ENCODE measurements around the gene ID2. TPM values are rescaled to one million over a fixed set of nuclear protein-coding genes. Genes with fewer than 3 reads are reported as not detected.

The ID2 gene
- total and polyA plus RNA-seq, 2 of the 13 experiments (the other 11 are each of a cell fraction or from before 2014, with no cell fraction given), result 214 to 719 TPM

GRCh38 chr2:8679827-8680731, 1.8 kb upstream of the ID2 start (continued):
- peak; percentile 81 for TF ChIP-seq ZNF687 (CRISPR knock-in tag; IDR thresholded peaks at IDR 0.05)
- TF ChIP-seq ZNF274 (CRISPR knock-in tag; IDR thresholded peaks at IDR 0.05), result peak; percentile 85; the same call in 1 of the 2 replicates
- TF ChIP-seq, protein P1, sequence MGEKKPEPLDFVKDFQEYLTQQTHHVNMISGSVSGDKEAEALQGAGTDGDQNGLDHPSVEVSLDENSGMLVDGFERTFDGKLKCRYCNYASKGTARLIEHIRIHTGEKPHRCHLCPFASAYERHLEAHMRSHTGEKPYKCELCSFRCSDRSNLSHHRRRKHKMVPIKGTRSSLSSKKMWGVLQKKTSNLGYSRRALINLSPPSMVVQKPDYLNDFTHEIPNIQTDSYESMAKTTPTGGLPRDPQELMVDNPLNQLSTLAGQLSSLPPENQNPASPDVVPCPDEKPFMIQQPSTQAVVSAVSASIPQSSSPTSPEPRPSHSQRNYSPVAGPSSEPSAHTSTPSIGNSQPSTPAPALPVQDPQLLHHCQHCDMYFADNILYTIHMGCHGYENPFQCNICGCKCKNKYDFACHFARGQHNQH (CRISPR knock-in tag; IDR thresholded peaks at IDR 0.05), result peak; percentile 91; the same call in 1 of the 2 replicates
- TF ChIP-seq, protein P2, sequence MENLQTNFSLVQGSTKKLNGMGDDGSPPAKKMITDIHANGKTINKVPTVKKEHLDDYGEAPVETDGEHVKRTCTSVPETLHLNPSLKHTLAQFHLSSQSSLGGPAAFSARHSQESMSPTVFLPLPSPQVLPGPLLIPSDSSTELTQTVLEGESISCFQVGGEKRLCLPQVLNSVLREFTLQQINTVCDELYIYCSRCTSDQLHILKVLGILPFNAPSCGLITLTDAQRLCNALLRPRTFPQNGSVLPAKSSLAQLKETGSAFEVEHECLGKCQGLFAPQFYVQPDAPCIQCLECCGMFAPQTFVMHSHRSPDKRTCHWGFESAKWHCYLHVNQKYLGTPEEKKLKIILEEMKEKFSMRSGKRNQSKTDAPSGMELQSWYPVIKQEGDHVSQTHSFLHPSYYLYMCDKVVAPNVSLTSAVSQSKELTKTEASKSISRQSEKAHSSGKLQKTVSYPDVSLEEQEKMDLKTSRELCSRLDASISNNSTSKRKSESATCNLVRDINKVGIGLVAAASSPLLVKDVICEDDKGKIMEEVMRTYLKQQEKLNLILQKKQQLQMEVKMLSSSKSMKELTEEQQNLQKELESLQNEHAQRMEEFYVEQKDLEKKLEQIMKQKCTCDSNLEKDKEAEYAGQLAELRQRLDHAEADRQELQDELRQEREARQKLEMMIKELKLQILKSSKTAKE (CRISPR knock-in tag; IDR thresholded peaks at IDR 0.05; ENCODE audit: borderline replicate concordance), result peak; percentile 76; the same call in 1 of the 2 replicates
- peak; percentile 63; the same call in 1 of the 2 replicates for TF ChIP-seq MYNN (CRISPR knock-in tag; IDR thresholded peaks at IDR 0.05; ENCODE audit: low read depth)
- peak; percentile 46; the same call in 1 of the 2 replicates for TF ChIP-seq KMT2A (CRISPR knock-in tag; IDR thresholded peaks at IDR 0.05)
- TF ChIP-seq TMF1 (CRISPR knock-in tag; IDR thresholded peaks at IDR 0.05; ENCODE audit: low read depth), result 0 out of 2 replicates have a peak, but pooled peaks have one; percentile 15
- TF ChIP-seq SP2 (CRISPR knock-in tag; IDR thresholded peaks at IDR 0.05), result peak; percentile 36; the same call in 1 of the 2 replicates
- TF ChIP-seq, protein P3, sequence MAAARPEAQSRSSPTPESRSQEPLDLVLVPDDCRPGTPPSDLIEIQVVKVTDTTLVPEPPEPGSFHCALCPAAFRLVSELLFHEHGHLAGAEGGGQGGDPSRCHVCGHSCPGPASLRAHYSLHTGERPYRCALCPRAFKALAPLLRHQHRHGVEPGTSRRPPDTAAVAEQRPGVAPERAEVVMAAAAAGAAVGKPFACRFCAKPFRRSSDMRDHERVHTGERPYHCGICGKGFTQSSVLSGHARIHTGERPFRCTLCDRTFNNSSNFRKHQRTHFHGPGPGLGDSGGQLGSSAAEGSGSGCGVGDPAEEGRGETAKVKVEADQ (CRISPR knock-in tag; IDR thresholded peaks at IDR 0.05; ENCODE audit: borderline replicate concordance), result peak; percentile 95
- peak; percentile 87 for TF ChIP-seq TBL1XR1 (IDR thresholded peaks at IDR 0.05; ENCODE audit: borderline replicate concordance, low read length, partially characterized antibody)
- TF ChIP-seq ZNF598 (CRISPR knock-in tag; IDR thresholded peaks at IDR 0.05; ENCODE audit: borderline replicate concordance), result peak; percentile 74; the same call in 1 of the 2 replicates
- TF ChIP-seq, protein P4, sequence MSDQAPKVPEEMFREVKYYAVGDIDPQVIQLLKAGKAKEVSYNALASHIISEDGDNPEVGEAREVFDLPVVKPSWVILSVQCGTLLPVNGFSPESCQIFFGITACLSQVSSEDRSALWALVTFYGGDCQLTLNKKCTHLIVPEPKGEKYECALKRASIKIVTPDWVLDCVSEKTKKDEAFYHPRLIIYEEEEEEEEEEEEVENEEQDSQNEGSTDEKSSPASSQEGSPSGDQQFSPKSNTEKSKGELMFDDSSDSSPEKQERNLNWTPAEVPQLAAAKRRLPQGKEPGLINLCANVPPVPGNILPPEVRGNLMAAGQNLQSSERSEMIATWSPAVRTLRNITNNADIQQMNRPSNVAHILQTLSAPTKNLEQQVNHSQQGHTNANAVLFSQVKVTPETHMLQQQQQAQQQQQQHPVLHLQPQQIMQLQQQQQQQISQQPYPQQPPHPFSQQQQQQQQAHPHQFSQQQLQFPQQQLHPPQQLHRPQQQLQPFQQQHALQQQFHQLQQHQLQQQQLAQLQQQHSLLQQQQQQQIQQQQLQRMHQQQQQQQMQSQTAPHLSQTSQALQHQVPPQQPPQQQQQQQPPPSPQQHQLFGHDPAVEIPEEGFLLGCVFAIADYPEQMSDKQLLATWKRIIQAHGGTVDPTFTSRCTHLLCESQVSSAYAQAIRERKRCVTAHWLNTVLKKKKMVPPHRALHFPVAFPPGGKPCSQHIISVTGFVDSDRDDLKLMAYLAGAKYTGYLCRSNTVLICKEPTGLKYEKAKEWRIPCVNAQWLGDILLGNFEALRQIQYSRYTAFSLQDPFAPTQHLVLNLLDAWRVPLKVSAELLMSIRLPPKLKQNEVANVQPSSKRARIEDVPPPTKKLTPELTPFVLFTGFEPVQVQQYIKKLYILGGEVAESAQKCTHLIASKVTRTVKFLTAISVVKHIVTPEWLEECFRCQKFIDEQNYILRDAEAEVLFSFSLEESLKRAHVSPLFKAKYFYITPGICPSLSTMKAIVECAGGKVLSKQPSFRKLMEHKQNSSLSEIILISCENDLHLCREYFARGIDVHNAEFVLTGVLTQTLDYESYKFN (CRISPR knock-in tag; conservative IDR thresholded peaks at IDR 0.05), result peak; percentile 77
- TF ChIP-seq BATF2 (CRISPR knock-in tag; IDR thresholded peaks at IDR 0.05), result 0 out of 2 replicates have a peak, but pooled peaks have one; percentile 0

All from HepG2 (cell line).